Nephron (organoid): ENCODE measurements around the gene METTL9.

Experiments
- H3K27ac Mint-ChIP-seq, 3 experiments: 2 replicates each; pipeline ENCODE4 v1.8.0; 2020; ENCODE audit warnings: mixed read lengths in 3 of 3, mild to moderate bottlenecking in 2 of 3, moderate library complexity in 1 of 3
- H3K27me3 Mint-ChIP-seq: 2 replicates; pipeline ENCODE4 v1.8.0; 2021; ENCODE audit warnings: low read depth, mild to moderate bottlenecking, moderate library complexity, mixed read lengths
- H3K36me3 Mint-ChIP-seq: 2 replicates; pipeline ENCODE4 v1.8.0; 2020; ENCODE audit warnings: low read depth, mixed read lengths
- H3K4me1 Mint-ChIP-seq: 2 replicates; pipeline ENCODE4 v1.8.0; 2020; ENCODE audit warnings: mixed read lengths
- H3K4me3 Mint-ChIP-seq, 3 experiments: 2 replicates each; pipeline ENCODE4 v1.8.0; 2020; ENCODE audit warnings: mild to moderate bottlenecking in 3 of 3, mixed read lengths in 3 of 3, moderate library complexity in 2 of 3
- H3K9me3 Mint-ChIP-seq: 2 replicates; pipeline ENCODE4 v1.8.0; 2020; ENCODE audit warnings: mixed read lengths
- CTCF ChIP-seq, 3 experiments: fragments of 200-600 bp; sonication (generic); IDR thresholded peaks; one replicate each; pipeline ENCODE4 v1.5.0; 2021; ENCODE audit warnings: antibody characterized with exemption in 3 of 3; ENCODE audit not compliant: unreplicated experiment in 3 of 3

METTL9 gene

GRCh38 chr16:21656795-21657768 lies 57.7 kb downstream of the METTL9 start:
- TF ChIP-seq CTCF (IDR thresholded peaks at IDR 0.05; ENCODE audit: unreplicated experiment in 3 of 3): peak; percentile 73 to 87 (median 81)
- H3K9me3 Mint-ChIP-seq: no peaks in the 10 kb centered on the region
- peaks cover 4% of the 10 kb centered on the region for H3K4me1 Mint-ChIP-seq
- H3K27ac Mint-ChIP-seq: no peak overlapping the region
- peaks cover 33% of the 10 kb centered on the region for H3K36me3 Mint-ChIP-seq
- no peak overlapping the region for H3K4me3 Mint-ChIP-seq
- peaks cover 3% of the 10 kb centered on the region for H3K27me3 Mint-ChIP-seq

GRCh38 chr16:21659124-21659523 lies 59.7 kb downstream of the METTL9 start:
- H3K27ac Mint-ChIP-seq: no peak overlapping the region
- H3K9me3 Mint-ChIP-seq: no peaks in the 10 kb centered on the region
- H3K4me1 Mint-ChIP-seq: peaks cover 4% of the 10 kb centered on the region
- peaks cover 11% of the 10 kb centered on the region for H3K27me3 Mint-ChIP-seq
- no peak for TF ChIP-seq CTCF (IDR thresholded peaks at IDR 0.05; ENCODE audit: unreplicated experiment in 3 of 3)
- peaks cover 26% of the 10 kb centered on the region for H3K36me3 Mint-ChIP-seq
- no peak overlapping the region for H3K4me3 Mint-ChIP-seq

- H3K4me1 Mint-ChIP-seq: peaks cover 11% of the 10 kb centered on the region
- peaks cover 15% of the 10 kb centered on the region for H3K27me3 Mint-ChIP-seq
- H3K27ac Mint-ChIP-seq: no peak within 1 kb of the TSS
- H3K36me3 Mint-ChIP-seq: peaks cover 5% of the 10 kb centered on the region
- peak within 1 kb of the TSS; percentile 50 to 65 (median 65) for H3K4me3 Mint-ChIP-seq
- no peak for TF ChIP-seq CTCF (IDR thresholded peaks at IDR 0.05; ENCODE audit: unreplicated experiment in 3 of 3)
- H3K9me3 Mint-ChIP-seq: no peaks in the 10 kb centered on the region
Observed at GRCh38 chr16:21663889-21664647, 64.7 kb downstream of the METTL9 start, which contains the start of gene OTOA. OTOA (plus strand) TSS chr16:21663968; CDS start chr16:21678515, 14,547 bp downstream.

- H3K4me3 Mint-ChIP-seq: no peak overlapping the region
- peaks cover 5% of the 10 kb centered on the region for H3K36me3 Mint-ChIP-seq
- peaks cover 11% of the 10 kb centered on the region for H3K4me1 Mint-ChIP-seq
- TF ChIP-seq CTCF (IDR thresholded peaks at IDR 0.05; ENCODE audit: unreplicated experiment in 3 of 3): no peak
- H3K27me3 Mint-ChIP-seq: peaks cover 15% of the 10 kb centered on the region
- no peak overlapping the region for H3K27ac Mint-ChIP-seq
- H3K9me3 Mint-ChIP-seq: no peaks in the 10 kb centered on the region
Observed at GRCh38 chr16:21664801-21665492, 65.6 kb downstream of the METTL9 start.

- peak overlapping the region in 2 of 3 experiments; percentile 26 to 52 for H3K27ac Mint-ChIP-seq
- H3K4me1 Mint-ChIP-seq: peaks cover 11% of the 10 kb centered on the region
- TF ChIP-seq CTCF (IDR thresholded peaks at IDR 0.05; ENCODE audit: unreplicated experiment in 3 of 3): no peak
- peaks cover 15% of the 10 kb centered on the region for H3K27me3 Mint-ChIP-seq
- H3K9me3 Mint-ChIP-seq: no peaks in the 10 kb centered on the region
- no peaks in the 10 kb centered on the region for H3K36me3 Mint-ChIP-seq
- H3K4me3 Mint-ChIP-seq: no peak overlapping the region
Observed at GRCh38 chr16:21666772-21667171, 67.4 kb downstream of the METTL9 start.
